MM.1S (cell line): Measurements from ENCODE around the gene UGT1A5.

ENCODE experiments used
- CTCF ChIP-seq: fragments of 300-600 bp; sonication (generic); IDR thresholded peaks from 2 replicates; pipeline ENCODE4 v1.5.1; 2016; ENCODE audit warnings: antibody characterized with exemption, low read length, mixed read lengths
- EZH2 ChIP-seq: fragments of 300-600 bp; sonication (generic); optimal IDR thresholded peaks from 2 replicates; pipeline ENCODE3; 2017; ENCODE audit warnings: low read depth, mild to moderate bottlenecking, antibody characterized with exemption, low read length, mixed read lengths
- EZH2phosphoT487 ChIP-seq: fragments of 300-600 bp; sonication (generic); IDR thresholded peaks from 2 replicates; pipeline ENCODE4 v1.6.1; 2018; ENCODE audit warnings: antibody characterized with exemption, low read length

- TF ChIP-seq CTCF (no peak), EZH2 (no peak), EZH2phosphoT487 (no peak)
Measured at GRCh38 chr2:233743464-233744259, 31.0 kb downstream of the UGT1A5 start.
